NB4 (cell line): ENCODE data around the gene CCDC78.

Experiments used
- CTCF ChIP-seq: IDR thresholded peaks from one replicate; pipeline ENCODE4 v1.5.1; 2012; ENCODE audit warnings: low read depth, low read length
- MAX ChIP-seq: IDR thresholded peaks from 2 replicates; pipeline ENCODE4 v1.6.1; 2011; ENCODE audit warnings: low read depth, low read length
- POLR2A ChIP-seq: IDR thresholded peaks from 2 replicates; pipeline ENCODE4 v1.6.1; 2011; ENCODE audit warnings: mild to moderate bottlenecking; ENCODE audit not compliant: insufficient read length; ENCODE audit errors: extremely low read depth

GRCh38 chr16:723695-724094 is 2.5 kb downstream of the CCDC78 start:
- no peak for TF ChIP-seq POLR2A
- TF ChIP-seq CTCF = no peak
- no peak for TF ChIP-seq MAX
